NT2/D1 (cell line): Measurements from ENCODE around the gene PHYHD1.
A peak's percentile ranks its signal among the peaks of the same experiment; 100 is the strongest.

Experiments used
- SUZ12 ChIP-seq: IDR thresholded peaks from 2 replicates; pipeline ENCODE4 v1.6.1; 2011; ENCODE audit not compliant: insufficient read length, insufficient read depth; ENCODE audit errors: extremely low read depth
- YY1 ChIP-seq: IDR thresholded peaks from 2 replicates; pipeline ENCODE4 v1.6.1; 2011; ENCODE audit not compliant: insufficient read length, insufficient read depth
- ZNF274 ChIP-seq: IDR thresholded peaks from 2 replicates; pipeline ENCODE4 v1.6.1; 2011; ENCODE audit warnings: mild to moderate bottlenecking, low read depth, low read length

GRCh38 chr9:128881884-128882676, 38.7 kb upstream of the PHYHD1 start, which contains the start of the genes KYAT1 and LRRC8A:
- TF ChIP-seq ZNF274 (no peak), YY1 (peak; percentile 87), SUZ12 (no peak)
